Sigmoid colon (tissue), 4 donors: ENCODE results near the gene GALNS.

Experiments
- EP300 ChIP-seq, 4 donors: sonication (generic); formaldehyde crosslinking; IDR thresholded peaks; one replicate each; pipeline ENCODE4 v1.6.1; 2017; ENCODE audit warnings: antibody characterized with exemption in 4 of 4
- POLR2A ChIP-seq, 2 donors: fragments of 450-650 bp; IDR thresholded peaks; one replicate each; pipeline ENCODE4 v1.6.1; 2016; ENCODE audit warnings: antibody characterized with exemption in 2 of 2, mild to moderate bottlenecking in 2 of 2, moderate library complexity in 2 of 2
- POLR2AphosphoS5 ChIP-seq, 4 donors: sonication (generic); formaldehyde crosslinking; IDR thresholded peaks; one replicate each; pipeline ENCODE4 v1.6.1; 2017; ENCODE audit warnings: antibody characterized with exemption in 4 of 4
- TF ChIP-seq, protein P1 (sequence below), 4 experiments: fragments of 450-650 bp in 3 of 4; fragments of 200-600 bp in 1 of 4; IDR thresholded peaks; one replicate each; pipeline ENCODE4 v1.5.1; 2016 to 2019; ENCODE audit warnings: antibody characterized with exemption in 4 of 4, mild to moderate bottlenecking in 3 of 4, moderate library complexity in 2 of 4

DNA sequence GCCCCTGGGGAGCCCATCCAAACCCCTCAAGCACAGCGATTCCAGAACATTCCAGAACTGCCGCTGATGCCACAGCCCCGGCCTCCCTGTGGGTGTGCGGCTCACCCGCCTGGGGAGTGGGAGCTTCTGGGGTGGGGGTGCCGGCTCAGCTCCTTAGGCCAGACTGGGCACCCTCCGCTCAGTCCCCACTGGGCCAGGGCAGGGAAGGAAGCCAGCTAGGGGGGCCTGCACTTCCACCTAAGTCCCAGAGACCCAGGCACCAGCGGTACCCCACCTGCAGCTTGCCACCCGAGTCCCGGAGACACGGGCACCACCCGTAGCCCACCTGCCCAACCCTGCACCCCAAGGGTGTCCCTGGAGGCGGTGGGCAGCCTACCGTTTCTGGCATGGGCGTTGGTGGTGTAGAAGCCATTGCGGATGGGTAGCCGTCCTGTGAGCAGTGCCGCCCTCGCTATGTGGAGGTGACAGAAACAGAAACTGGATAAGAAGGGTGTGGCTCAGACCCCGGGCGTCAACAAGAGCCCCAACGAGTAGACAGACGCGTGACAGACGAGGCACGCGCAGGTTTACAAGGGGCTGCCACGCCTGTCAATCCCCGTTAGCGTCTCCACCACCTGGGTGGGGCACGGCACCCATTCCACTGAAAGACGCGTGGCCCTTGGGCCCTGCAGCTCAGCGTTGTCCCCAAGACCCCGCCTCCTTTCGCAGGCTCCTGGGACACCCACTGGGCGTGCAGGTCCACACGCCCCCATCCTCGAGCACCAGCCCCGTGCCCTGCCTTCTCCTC, 15.0 kb downstream of the GALNS start:
- TF ChIP-seq, protein P1, sequence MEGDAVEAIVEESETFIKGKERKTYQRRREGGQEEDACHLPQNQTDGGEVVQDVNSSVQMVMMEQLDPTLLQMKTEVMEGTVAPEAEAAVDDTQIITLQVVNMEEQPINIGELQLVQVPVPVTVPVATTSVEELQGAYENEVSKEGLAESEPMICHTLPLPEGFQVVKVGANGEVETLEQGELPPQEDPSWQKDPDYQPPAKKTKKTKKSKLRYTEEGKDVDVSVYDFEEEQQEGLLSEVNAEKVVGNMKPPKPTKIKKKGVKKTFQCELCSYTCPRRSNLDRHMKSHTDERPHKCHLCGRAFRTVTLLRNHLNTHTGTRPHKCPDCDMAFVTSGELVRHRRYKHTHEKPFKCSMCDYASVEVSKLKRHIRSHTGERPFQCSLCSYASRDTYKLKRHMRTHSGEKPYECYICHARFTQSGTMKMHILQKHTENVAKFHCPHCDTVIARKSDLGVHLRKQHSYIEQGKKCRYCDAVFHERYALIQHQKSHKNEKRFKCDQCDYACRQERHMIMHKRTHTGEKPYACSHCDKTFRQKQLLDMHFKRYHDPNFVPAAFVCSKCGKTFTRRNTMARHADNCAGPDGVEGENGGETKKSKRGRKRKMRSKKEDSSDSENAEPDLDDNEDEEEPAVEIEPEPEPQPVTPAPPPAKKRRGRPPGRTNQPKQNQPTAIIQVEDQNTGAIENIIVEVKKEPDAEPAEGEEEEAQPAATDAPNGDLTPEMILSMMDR (IDR thresholded peaks at IDR 0.05): no peak
- no peak for TF ChIP-seq EP300 (IDR thresholded peaks at IDR 0.05)
- TF ChIP-seq POLR2A (IDR thresholded peaks at IDR 0.05): no peak
- TF ChIP-seq POLR2AphosphoS5 (IDR thresholded peaks at IDR 0.05): no peak
